Upper lobe of left lung (tissue), 6 donors: ENCODE data around the gene RINL. TPM values are rescaled to one million over a fixed set of nuclear protein-coding genes. Genes with fewer than 3 reads are reported as not detected.
A peak's percentile ranks its signal among the peaks of the same experiment; 100 is the strongest.
"Not testable (repeated sequence)": the region's sequence is repeated elsewhere in the genome, so short reads cannot be mapped to it uniquely, and the experiment has no call there.

Experiments used
- ATAC-seq, 2 donors: fragments of 200-7000 bp; cut with Tn5 transposase; one replicate each; pipeline ENCODE4 v1.9.1; 2022; ENCODE audit warnings: mild to moderate bottlenecking in 2 of 2, moderate library complexity in 2 of 2; ENCODE audit not compliant: low FRiP score in 2 of 2
- DNase-seq, 2 donors: peaks; one replicate each; pipeline ENCODE4 v3.0.0-alpha.2; 2019 to 2020
- H3K27ac ChIP-seq, 4 donors: fragments of 200-600 bp; sonication (generic); one replicate each; pipeline ENCODE4 v1.5.1; 2016 to 2019
- H3K27me3 ChIP-seq, 4 donors: fragments of 200-600 bp; sonication (generic); one replicate each; pipeline ENCODE4 v1.5.1; 2017 to 2019
- H3K36me3 ChIP-seq, 4 donors: fragments of 200-600 bp; sonication (generic); one replicate each; pipeline ENCODE4 v1.5.1; 2016 to 2019
- H3K4me1 ChIP-seq, 4 donors: fragments of 200-600 bp; sonication (generic); one replicate each; pipeline ENCODE4 v1.5.1; 2018 to 2019
- H3K4me3 ChIP-seq, 4 donors: fragments of 200-600 bp; sonication (generic); one replicate each; pipeline ENCODE4 v1.5.1; 2017 to 2019; ENCODE audit warnings: mild to moderate bottlenecking in 2 of 4, moderate library complexity in 1 of 4
- H3K9me3 ChIP-seq, 4 donors: fragments of 200-600 bp; sonication (generic); one replicate each; pipeline ENCODE4 v1.5.1; 2018 to 2019
- CTCF ChIP-seq, 6 experiments: fragments of 450-650 bp in 4 of 6; fragments of 200-600 bp in 2 of 6; sonication (generic) in 2 of 6; IDR thresholded peaks; one replicate each; pipeline ENCODE4 v1.5.1; 2016 to 2019; ENCODE audit warnings: antibody characterized with exemption in 6 of 6
- EP300 ChIP-seq, 4 donors: sonication (generic); formaldehyde crosslinking; IDR thresholded peaks; one replicate each; pipeline ENCODE4 v1.5.1; 2017; ENCODE audit warnings: antibody characterized with exemption in 4 of 4, control low read depth in 2 of 4
- POLR2A ChIP-seq, 4 donors: fragments of 450-650 bp; IDR thresholded peaks; one replicate each; pipeline ENCODE4 v1.5.1; 2016 to 2017; ENCODE audit warnings: antibody characterized with exemption in 4 of 4, mild to moderate bottlenecking in 2 of 4
- POLR2AphosphoS5 ChIP-seq, 2 donors: sonication (generic); formaldehyde crosslinking; IDR thresholded peaks; one replicate each; pipeline ENCODE4 v1.5.1; 2017; ENCODE audit warnings: antibody characterized with exemption in 2 of 2
- WGBS, 2 donors: methylation state at CpG; one replicate each; pipeline ENCODE4 v1.1.5; 2017 to 2018; 5-methylcytosine and 5-hydroxymethylcytosine counted together
- total RNA-seq, 6 donors: library from RNA; depleted of rRNA in 4 of 6; stranded (reverse); fragments of >200 nt in 4 of 6; gene quantifications; one replicate each; pipeline versions ENCODE4 v1.1.0 to v1.2.1, GENCODE V29; 2016 to 2021
- donor health status: DM: no; HTN: no; CAD: no; lungs with moderate emphysema.
- donor health status: DM: no; HTN: yes; CAD: no; lungs with severe emphysema.

The RINL gene
- total RNA-seq, 6 donors from 2014 or later, result 8.7 to 23.1 (median 13.2) TPM

- no peak for ATAC-seq
- peaks cover 13 to 32% (median 25%) of the 10 kb centered on the region in 4 donors for H3K4me1 ChIP-seq
- H3K4me3 ChIP-seq, result no peak overlapping the region
- no peak for DNase-seq
- 96% methylated on average over 3 of the region's 3 CpGs for whole genome bisulfite sequencing, 2 donors
- H3K27ac ChIP-seq, result no peak overlapping the region
- no peak for TF ChIP-seq CTCF (IDR thresholded peaks at IDR 0.05)
- TF ChIP-seq POLR2AphosphoS5 (IDR thresholded peaks at IDR 0.05), result no peak
- no peak for TF ChIP-seq POLR2A (IDR thresholded peaks at IDR 0.05)
- TF ChIP-seq EP300 (IDR thresholded peaks at IDR 0.05), result no peak
- H3K9me3 ChIP-seq, result no peaks in the 10 kb centered on the region
- H3K27me3 ChIP-seq, result no peaks in the 10 kb centered on the region
- H3K36me3 ChIP-seq, result no peaks in the 10 kb centered on the region
Measured at GRCh38 chr19:38861368-38861767, 16.7 kb downstream of the RINL start.

GRCh38 chr19:38859631-38860204 lies 18.4 kb downstream of the RINL start:
- WGBS, 2 donors, result 74 to 76% methylated on average over 21 of the region's 21 CpGs
- not testable (repeated sequence) for ATAC-seq, H3K36me3 ChIP-seq, H3K27me3 ChIP-seq, H3K27ac ChIP-seq, DNase-seq, H3K4me3 ChIP-seq, H3K9me3 ChIP-seq
- peaks cover 13 to 24% (median 21%) of the 10 kb centered on the region in 4 donors for H3K4me1 ChIP-seq

GRCh38 chr19:38856813-38857212 lies 21.3 kb downstream of the RINL start:
- Histone ChIP-seq H3K9me3 (no peaks in the 10 kb centered on the region), H3K4me3 (no peak overlapping the region), H3K27me3 (no peaks in the 10 kb centered on the region), H3K4me1 (peaks cover 6 to 17% (median 11%) of the 10 kb centered on the region in 4 donors), H3K27ac (peak overlapping the region in 1 of 4 donors; percentile 49), H3K36me3 (no peaks in the 10 kb centered on the region)
- no peak for TF ChIP-seq POLR2AphosphoS5 (IDR thresholded peaks at IDR 0.05)
- TF ChIP-seq EP300 (IDR thresholded peaks at IDR 0.05), result no peak
- no peak for TF ChIP-seq POLR2A (IDR thresholded peaks at IDR 0.05)
- TF ChIP-seq CTCF (IDR thresholded peaks at IDR 0.05), result no peak
- no peak for ATAC-seq
- DNase-seq, result no peak
- WGBS, 2 donors, result 77 to 89% methylated on average over 3 of the region's 3 CpGs

GRCh38 chr19:38855751-38856150 lies 22.3 kb downstream of the RINL start:
- not testable (repeated sequence) for H3K9me3 ChIP-seq, H3K27ac ChIP-seq, H3K27me3 ChIP-seq, ATAC-seq, H3K36me3 ChIP-seq, H3K4me3 ChIP-seq
- H3K4me1 ChIP-seq, result peaks cover 13 to 24% (median 17%) of the 10 kb centered on the region in 4 donors
- 78 to 100% methylated on average over 4 to 11 of the region's 37 CpGs for WGBS, 2 donors
- peak in 1 of 2 donors; percentile 72 for DNase-seq

- not testable (repeated sequence) for H3K9me3 ChIP-seq, H3K4me3 ChIP-seq, ATAC-seq, H3K27ac ChIP-seq, H3K27me3 ChIP-seq, H3K36me3 ChIP-seq, DNase-seq
- 66 to 68% methylated on average over 3 of the region's 3 CpGs for WGBS, 2 donors
- H3K4me1 ChIP-seq, result peaks cover 13 to 24% (median 17%) of the 10 kb centered on the region in 4 donors
Measured at GRCh38 chr19:38854961-38855360, 23.1 kb downstream of the RINL start.

- TF ChIP-seq CTCF (IDR thresholded peaks at IDR 0.05) (no peak), POLR2A (IDR thresholded peaks at IDR 0.05) (no peak), POLR2AphosphoS5 (IDR thresholded peaks at IDR 0.05) (no peak), EP300 (IDR thresholded peaks at IDR 0.05) (no peak)
- 88 to 91% methylated on average over 17 of the region's 17 CpGs for WGBS, 2 donors
- H3K27me3 ChIP-seq, result no peaks in the 10 kb centered on the region
- no peaks in the 10 kb centered on the region for H3K9me3 ChIP-seq
- H3K36me3 ChIP-seq, result peaks cover 0 to 3% (median 0%) of the 10 kb centered on the region in 4 donors
- peaks cover 19 to 33% (median 24%) of the 10 kb centered on the region in 4 donors for H3K4me1 ChIP-seq
- peak overlapping the region in 3 of 4 donors; percentile 97 to 100 (median 98) for H3K27ac ChIP-seq
- H3K4me3 ChIP-seq, result peak overlapping the region in 2 of 4 donors; percentile 73 to 75
- no peak for DNase-seq
- no peak for ATAC-seq
Measured at GRCh38 chr19:38853214-38853613, 24.9 kb downstream of the RINL start.
